RKO (cell line): ENCODE results near the gene LRGUK.
"Not testable (repeated sequence)": the region's sequence is repeated elsewhere in the genome, so short reads cannot be mapped to it uniquely, and the experiment has no call there.

ENCODE experiments used
- DNase-seq: peaks from one replicate; pipeline ENCODE4 v3.0.0-alpha.2; 2016; ENCODE audit warnings: low spot score

LRGUK gene

GRCh38 chr7:134246347-134246746, 119.2 kb downstream of the LRGUK start:
- no peak for DNase-seq

GRCh38 chr7:134246761-134247160, 119.6 kb downstream of the LRGUK start:
- DNase-seq, result no peak

GRCh38 chr7:134248196-134248595, 121.1 kb downstream of the LRGUK start:
- no peak for DNase-seq

- peak; percentile 47 for DNase-seq
Observed at GRCh38 chr7:134254311-134254710, 127.2 kb downstream of the LRGUK start.

GRCh38 chr7:134255814-134256213, 128.7 kb downstream of the LRGUK start:
- DNase-seq, result no peak

DNA sequence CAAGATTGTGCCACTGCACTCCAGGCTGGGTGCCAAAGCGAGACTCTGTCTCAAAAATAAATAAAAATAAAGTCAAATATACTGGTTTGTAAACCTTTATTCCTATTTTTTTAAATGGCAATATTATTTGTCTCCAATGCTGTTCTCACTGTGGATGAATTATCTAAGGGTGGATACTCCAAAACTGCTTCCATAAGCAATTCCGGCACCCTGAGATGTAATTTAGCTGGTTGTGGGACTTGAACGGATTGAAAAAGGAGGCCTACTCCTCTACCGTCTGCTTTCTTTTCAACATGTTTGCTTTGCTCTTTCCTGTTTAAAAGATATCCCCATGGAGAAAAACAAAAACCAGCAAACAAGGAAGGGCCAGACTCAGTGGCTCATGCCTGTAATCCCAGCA, 135.2 kb downstream of the LRGUK start:
- no peak for DNase-seq

- DNase-seq, result no peak
Observed at GRCh38 chr7:134276951-134277350, 149.8 kb downstream of the LRGUK start.

- no peak for DNase-seq
Observed at GRCh38 chr7:134278502-134279153, 151.5 kb downstream of the LRGUK start.

DNA sequence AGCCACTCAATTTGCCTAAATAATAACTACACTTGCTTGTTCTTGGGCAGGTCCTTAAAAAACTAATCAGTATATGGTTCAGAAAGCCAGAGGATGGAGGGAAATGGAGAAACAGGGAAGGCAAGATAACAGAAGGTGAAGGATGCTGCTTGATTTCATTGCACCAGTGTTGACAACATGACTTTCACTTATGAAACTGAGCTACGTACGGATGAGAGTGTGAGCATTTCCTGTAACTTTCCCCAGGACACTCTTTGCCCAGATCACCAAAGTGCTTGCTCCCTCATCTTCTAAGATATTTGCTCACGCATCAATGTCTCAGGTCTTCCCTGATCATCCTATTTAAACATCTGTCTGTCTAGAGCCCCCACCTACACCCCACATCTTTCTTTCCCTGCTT, 152.2 kb downstream of the LRGUK start:
- no peak for DNase-seq

GRCh38 chr7:134279898-134280297, 152.8 kb downstream of the LRGUK start:
- no peak for DNase-seq

DNA sequence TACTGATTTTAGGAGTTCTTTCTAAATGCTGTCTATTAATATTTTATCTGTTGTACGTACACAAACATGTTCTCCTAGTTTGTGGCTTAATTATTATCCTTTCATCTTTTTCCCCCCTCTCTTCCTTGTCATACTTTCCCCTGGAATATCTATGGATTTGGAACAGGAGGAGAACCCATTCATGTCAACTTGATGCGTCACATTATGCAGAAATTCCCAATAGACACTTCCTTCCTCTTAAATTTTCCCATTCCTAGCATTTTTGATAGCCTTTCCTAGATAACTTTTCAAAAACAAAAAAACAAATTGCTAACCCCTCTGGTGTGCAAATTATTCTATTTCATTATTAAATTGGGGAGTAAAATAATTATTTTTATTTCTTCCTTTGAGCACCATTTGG, 153.4 kb downstream of the LRGUK start:
- no peak for DNase-seq

DNA sequence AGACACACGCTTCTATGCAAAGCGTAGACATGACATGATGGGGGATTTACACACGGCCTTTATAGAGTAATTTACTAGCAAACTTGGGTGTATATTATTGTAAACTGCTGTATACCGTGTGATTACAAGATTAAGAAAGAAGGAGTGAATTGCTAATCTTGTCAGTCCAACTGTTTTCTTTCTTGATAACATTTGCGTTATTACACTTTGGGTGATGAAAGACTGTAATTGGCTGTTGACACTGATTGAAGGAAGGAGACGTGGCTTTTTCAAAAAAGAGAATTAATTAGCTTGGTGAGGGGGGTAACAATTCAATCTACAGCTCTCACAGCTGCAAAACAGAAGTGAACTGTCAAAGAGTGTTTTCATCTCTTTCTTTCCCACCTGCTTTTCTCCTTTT, 156.9 kb downstream of the LRGUK start:
- DNase-seq, result no peak

DNA sequence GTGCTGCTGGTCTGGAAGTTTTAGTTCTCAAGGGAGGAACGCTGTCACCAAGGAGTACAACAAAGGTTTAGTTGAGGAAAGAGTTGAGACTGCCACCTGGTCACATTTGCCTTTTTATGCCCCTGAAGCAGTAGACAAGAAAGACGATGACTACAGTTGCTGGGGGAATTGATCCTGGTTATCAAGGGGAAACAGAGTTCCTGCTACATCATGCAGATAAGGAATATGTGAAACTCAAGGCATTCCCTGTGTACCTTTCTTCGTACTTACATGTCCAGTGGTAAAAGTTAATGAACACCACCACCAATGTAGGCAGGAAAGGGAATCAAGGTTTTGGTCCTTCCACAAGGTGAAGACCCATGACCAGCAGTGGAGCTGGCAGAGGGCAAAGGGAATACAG, 157.8 kb downstream of the LRGUK start:
- DNase-seq, result no peak

DNA sequence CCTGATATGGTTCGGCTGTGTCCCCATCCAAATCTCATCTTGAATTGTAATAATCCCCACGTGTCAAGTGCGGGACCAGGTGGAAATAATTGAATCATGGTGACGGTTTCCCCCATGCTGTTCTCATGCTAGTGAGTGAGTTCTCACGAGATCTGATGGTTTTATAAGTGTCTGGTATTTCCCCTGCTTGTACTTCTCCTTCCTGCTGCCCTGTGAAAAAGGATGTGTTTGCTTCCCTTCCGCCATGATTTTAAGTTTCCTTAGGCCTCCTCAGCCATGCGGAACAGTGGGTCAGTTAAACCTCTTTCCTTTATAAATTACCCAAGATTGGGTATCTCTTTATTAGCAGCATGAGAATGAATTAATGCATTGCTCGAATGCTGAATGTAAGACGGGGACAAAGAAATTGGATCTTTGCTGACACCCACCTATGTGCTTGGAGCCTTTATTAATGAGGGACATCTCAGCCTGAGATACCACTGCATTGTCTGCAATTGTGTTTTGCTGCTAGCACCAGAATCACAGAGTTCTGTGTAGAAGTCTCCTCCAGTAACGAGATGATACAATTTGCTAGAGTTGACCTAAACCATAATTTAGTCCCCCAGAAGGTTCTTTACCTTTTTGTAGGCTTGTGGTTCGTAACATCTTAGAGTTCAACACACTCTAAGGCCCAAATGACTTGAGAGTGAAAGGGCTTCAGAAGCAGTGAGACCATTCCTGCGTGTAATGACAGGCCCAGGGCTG, 160.9 kb downstream of the LRGUK start:
- no peak for DNase-seq

DNA sequence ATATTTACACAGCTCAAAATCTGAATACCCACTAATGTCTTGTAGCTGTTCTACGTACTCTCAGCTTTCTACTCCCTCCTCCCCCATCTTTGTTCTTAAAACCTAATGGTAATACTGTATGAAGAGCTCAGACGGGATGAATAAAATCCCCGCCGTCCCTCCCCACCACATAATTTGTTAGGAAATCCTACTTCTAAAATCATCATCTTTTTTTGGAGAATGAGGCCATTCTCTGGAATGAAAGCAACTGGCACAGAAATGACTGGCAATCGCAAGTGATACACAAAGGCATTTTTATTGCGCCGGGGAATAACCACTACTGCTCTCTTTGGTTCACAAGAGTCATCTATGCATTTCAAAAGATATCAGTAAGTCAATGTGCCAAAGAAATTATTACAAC, 162.3 kb downstream of the LRGUK start:
- no peak for DNase-seq

GRCh38 chr7:134289841-134290240, 162.7 kb downstream of the LRGUK start:
- DNase-seq, result no peak

DNA sequence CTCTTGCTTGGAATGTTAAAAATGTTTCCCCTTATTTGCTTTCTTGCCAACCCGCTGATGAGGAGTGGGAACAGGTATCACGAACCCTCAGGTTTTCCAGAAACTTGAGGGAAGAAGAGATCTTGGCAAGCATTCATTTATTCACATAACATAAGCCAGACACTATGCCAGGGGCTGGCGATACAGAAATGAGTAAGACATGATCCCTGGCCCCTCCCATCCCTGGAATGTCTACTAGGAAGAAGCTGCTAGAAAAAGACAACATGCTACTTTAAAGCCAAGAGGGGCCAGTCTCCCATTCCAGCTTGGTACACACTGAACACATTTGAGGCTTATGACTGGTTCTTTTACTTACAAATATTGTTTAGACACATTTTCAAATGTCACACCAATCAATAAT, 163.1 kb downstream of the LRGUK start:
- no peak for DNase-seq

GRCh38 chr7:134293002-134293740, 166.0 kb downstream of the LRGUK start:
- no peak for DNase-seq

- not testable (repeated sequence) for DNase-seq
Observed at GRCh38 chr7:134295982-134296381, 168.8 kb downstream of the LRGUK start.

DNA sequence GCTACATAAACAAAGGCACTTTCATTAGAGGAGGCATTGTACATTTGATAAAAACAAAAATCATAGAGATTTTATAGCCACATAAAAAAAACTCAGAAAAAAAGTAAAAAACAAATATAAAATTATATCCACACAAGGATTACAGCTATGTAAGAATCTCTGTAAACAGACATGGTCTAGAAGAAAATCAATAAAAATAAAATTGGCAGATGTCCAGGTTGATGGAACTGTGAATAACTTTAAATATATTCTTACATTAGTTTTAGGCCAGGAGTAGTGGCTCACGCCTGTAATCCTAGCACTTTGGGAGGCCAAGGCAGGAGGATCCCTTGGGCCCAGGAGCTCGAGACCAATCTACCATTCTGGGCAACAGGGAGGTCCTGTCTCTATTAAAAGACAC, 170.3 kb downstream of the LRGUK start:
- no peak for DNase-seq

- DNase-seq, result no peak
Observed at GRCh38 chr7:134298902-134299683, 172.0 kb downstream of the LRGUK start.

DNA sequence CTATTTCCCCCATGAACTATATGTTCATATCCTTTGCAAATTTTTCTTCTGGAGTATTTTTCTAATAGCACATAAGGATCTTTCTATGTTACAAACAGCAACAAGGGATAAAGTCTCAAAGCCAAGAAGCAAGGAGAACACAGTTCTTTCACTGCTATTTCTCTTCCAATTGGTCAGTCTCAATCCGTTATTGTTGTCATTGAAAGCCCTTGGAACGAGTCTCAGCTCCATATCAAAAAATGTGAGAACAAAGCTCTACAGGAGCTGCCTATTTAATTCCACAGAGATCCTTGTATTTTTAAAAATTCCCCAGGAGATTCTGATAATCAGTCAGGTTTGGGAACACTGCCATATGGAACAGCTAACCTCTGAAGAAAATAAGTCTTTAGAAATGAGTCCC, 173.8 kb downstream of the LRGUK start:
- DNase-seq, result no peak
